Endodermal cell (in vitro differentiated cells): ENCODE results near the gene RTCA. TPM values are rescaled to one million over a fixed set of nuclear protein-coding genes. Genes with fewer than 3 reads are reported as not detected.
"Not testable (repeated sequence)": the region's sequence is repeated elsewhere in the genome, so short reads cannot be mapped to it uniquely, and the experiment has no call there.

Experiments
- DNase-seq: peaks from one replicate; pipeline ENCODE4 v3.0.0-alpha.2; 2017
- H3K27ac ChIP-seq: 2 replicates; pipeline ENCODE4 v1.5.1; 2013; ENCODE audit warnings: mild to moderate bottlenecking, low read depth, low read length, moderate library complexity
- H3K27me3 ChIP-seq: 2 replicates; pipeline ENCODE4 v1.6.1; 2013; ENCODE audit warnings: mild to moderate bottlenecking, low read length, moderate library complexity; ENCODE audit not compliant: insufficient read depth, control insufficient read depth, poor library complexity, severe bottlenecking
- H3K36me3 ChIP-seq: 2 replicates; pipeline ENCODE4 v1.7.0; 2013; ENCODE audit warnings: mild to moderate bottlenecking, low read length, moderate library complexity; ENCODE audit not compliant: control insufficient read depth, insufficient read depth
- H3K4me1 ChIP-seq: one replicate; pipeline ENCODE4 v1.7.0; 2013; ENCODE audit warnings: low read length; ENCODE audit not compliant: control insufficient read depth, insufficient read depth
- H3K4me3 ChIP-seq: 2 replicates; pipeline ENCODE4 v1.5.1; 2013; ENCODE audit warnings: mild to moderate bottlenecking, low read length, moderate library complexity
- H3K9ac ChIP-seq: 2 replicates; pipeline ENCODE4 v1.6.1; 2013; ENCODE audit warnings: mild to moderate bottlenecking, low read length, moderate library complexity; ENCODE audit not compliant: poor library complexity, severe bottlenecking; ENCODE audit errors: extremely low read depth
- H3K9me3 ChIP-seq: 2 replicates; pipeline ENCODE4 v1.6.1; 2013; ENCODE audit warnings: mild to moderate bottlenecking, low read length, moderate library complexity; ENCODE audit not compliant: control insufficient read depth
- H3K27ac Mint-ChIP-seq: 2 replicates; pipeline ENCODE4 v1.8.0; 2020; ENCODE audit warnings: mixed read lengths
- H3K27me3 Mint-ChIP-seq: 2 replicates; pipeline ENCODE4 v1.8.0; 2021; ENCODE audit warnings: mild to moderate bottlenecking, mixed read lengths; ENCODE audit not compliant: insufficient read depth
- H3K36me3 Mint-ChIP-seq: 2 replicates; pipeline ENCODE4 v1.8.0; 2020; ENCODE audit warnings: low read depth, mixed read lengths
- H3K4me1 Mint-ChIP-seq: 2 replicates; pipeline ENCODE4 v1.8.0; 2020; ENCODE audit warnings: mixed read lengths
- H3K4me3 Mint-ChIP-seq: 2 replicates; pipeline ENCODE4 v1.8.0; 2020; ENCODE audit warnings: mild to moderate bottlenecking, moderate library complexity, mixed read lengths
- H3K9me3 Mint-ChIP-seq: 2 replicates; pipeline ENCODE4 v1.8.0; 2020; ENCODE audit warnings: mild to moderate bottlenecking, mixed read lengths
- CTCF ChIP-seq: fragments of 200-600 bp; sonication (generic); conservative IDR thresholded peaks from 2 replicates; pipeline ENCODE4 v1.5.0; 2021; ENCODE audit warnings: antibody characterized with exemption, mild to moderate bottlenecking
- WGBS, 2 experiments: methylation state at CpG; one replicate each; pipeline versions ENCODE4 v1.1.5 to v1.1.7; 2013; ENCODE audit warnings: missing lambda C conversion rate in 2 of 2, mixed read lengths in 1 of 2; ENCODE audit not compliant: insufficient coverage in 1 of 2, insufficient read length in 1 of 2; 5-methylcytosine and 5-hydroxymethylcytosine counted together
- total RNA-seq, 2 donors: library from RNA; stranded (reverse); fragmentation: NEBNext Ultra II Directional in 1 of 2; extraction: Animal tissue kit (Norgen Biotek cat#: 25700) in 1 of 2; gene quantifications; 2 replicates in 1 of 2; 3 replicates in 1 of 2; pipeline ENCODE4 v1.2.1, GENCODE V29; 2021

RTCA gene
- total RNA-seq, 2 donors from 2014 or later, result 46.0 to 49.8 TPM

- Histone ChIP-seq H3K4me3 (no peak overlapping the region), H3K36me3 (peaks cover 30% of the 10 kb centered on the region), H3K27ac (no peak overlapping the region), H3K9ac (no peak overlapping the region), H3K27me3 (no peaks in the 10 kb centered on the region), H3K4me1 (peaks cover 4% of the 10 kb centered on the region), H3K9me3 (no peaks in the 10 kb centered on the region)
- peaks cover 5% of the 10 kb centered on the region for H3K9me3 Mint-ChIP-seq
- H3K27me3 Mint-ChIP-seq, result peaks cover 8% of the 10 kb centered on the region
- no peak overlapping the region for H3K4me3 Mint-ChIP-seq
- peaks cover 29% of the 10 kb centered on the region for H3K36me3 Mint-ChIP-seq
- H3K4me1 Mint-ChIP-seq, result peaks cover 8% of the 10 kb centered on the region
- WGBS, 2 experiments, result 88 to 95% methylated on average over 8 of the region's 8 CpGs
- TF ChIP-seq CTCF, result no peak
- no peak overlapping the region for H3K27ac Mint-ChIP-seq
- no peak for DNase-seq
These were observed 30.1 kb downstream of the RTCA start for GRCh38 chr1:100296140-100296539.

DNA sequence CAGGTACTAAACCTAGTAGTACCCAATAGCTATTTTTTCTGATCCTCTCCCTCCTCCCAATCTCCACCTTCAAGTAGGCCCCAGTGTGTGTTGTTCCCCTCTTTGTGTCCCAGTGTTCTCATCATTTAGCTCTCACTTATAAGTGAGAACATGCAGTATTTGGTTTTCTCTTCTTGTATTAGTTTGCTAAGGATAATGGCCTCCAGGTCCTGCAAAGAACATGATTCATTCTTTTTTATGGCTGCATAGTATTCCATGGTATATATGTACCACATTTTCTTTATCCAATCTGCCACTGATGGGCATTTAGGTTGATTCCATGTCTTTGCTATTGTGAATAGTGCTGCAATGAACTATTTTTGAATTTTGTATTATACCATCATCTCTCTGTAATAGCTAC lies 31.0 kb downstream of the RTCA start:
- not testable (repeated sequence) for H3K9me3 Mint-ChIP-seq, H3K4me3 ChIP-seq, DNase-seq, H3K4me1 ChIP-seq, H3K4me3 Mint-ChIP-seq, H3K27me3 Mint-ChIP-seq, H3K9ac ChIP-seq, H3K27me3 ChIP-seq, H3K9me3 ChIP-seq, H3K27ac Mint-ChIP-seq, H3K4me1 Mint-ChIP-seq, H3K27ac ChIP-seq
- peaks cover 21% of the 10 kb centered on the region for H3K36me3 ChIP-seq
- H3K36me3 Mint-ChIP-seq, result peaks cover 21% of the 10 kb centered on the region

GRCh38 chr1:100298512-100298911 lies 32.5 kb downstream of the RTCA start:
- WGBS, 2 experiments, result 93 to 96% methylated on average over 4 of the region's 4 CpGs
- H3K4me3 ChIP-seq, result no peak overlapping the region

More at GRCh38 chr1:100298512-100298911, 32.5 kb downstream of the RTCA start:
- no peak for TF ChIP-seq CTCF
- peaks cover 5% of the 10 kb centered on the region for H3K9me3 Mint-ChIP-seq
- H3K36me3 Mint-ChIP-seq, result peaks cover 9% of the 10 kb centered on the region
- Histone ChIP-seq H3K9ac (no peak overlapping the region), H3K27me3 (no peaks in the 10 kb centered on the region), H3K27ac (no peak overlapping the region), H3K4me1 (peaks cover 4% of the 10 kb centered on the region), H3K36me3 (peaks cover 6% of the 10 kb centered on the region), H3K9me3 (no peaks in the 10 kb centered on the region)
- peaks cover 24% of the 10 kb centered on the region for H3K27me3 Mint-ChIP-seq
- no peak overlapping the region for H3K4me3 Mint-ChIP-seq
- peaks cover 8% of the 10 kb centered on the region for H3K4me1 Mint-ChIP-seq
- no peak for DNase-seq
- H3K27ac Mint-ChIP-seq, result no peak overlapping the region
